WTC11 (cell line): ENCODE results near the gene COIL. TPM values are rescaled to one million over a fixed set of nuclear protein-coding genes. Genes with fewer than 3 reads are reported as not detected.

Source experiments
- AR ChIP-seq: fragments of 250-450 bp; sonication (Bioruptor Pico); IDR thresholded peaks from 2 replicates; pipeline ENCODE4 v1.9.0; 2021; ENCODE audit warnings: mild to moderate bottlenecking
- ATF1 ChIP-seq: sonication (generic); formaldehyde crosslinking; IDR thresholded peaks from 2 replicates; pipeline ENCODE4 v1.8.1; 2023; ENCODE audit warnings: mild to moderate bottlenecking, moderate library complexity, missing genetic modification reagents
- CREM ChIP-seq: sonication (generic); formaldehyde crosslinking; IDR thresholded peaks from 2 replicates; pipeline ENCODE4 v1.8.1; 2022; ENCODE audit warnings: mild to moderate bottlenecking, missing genetic modification reagents, moderate library complexity
- CTCF ChIP-seq: fragments of 200-600 bp; IDR thresholded peaks from 2 replicates; pipeline ENCODE4 v1.8.0; 2022; ENCODE audit warnings: antibody characterized with exemption
- E2F1 ChIP-seq: sonication (generic); formaldehyde crosslinking; IDR thresholded peaks from 2 replicates; pipeline ENCODE4 v1.8.0; 2022; ENCODE audit warnings: mild to moderate bottlenecking, missing genetic modification reagents
- ETV6 ChIP-seq: sonication (generic); formaldehyde crosslinking; IDR thresholded peaks from 2 replicates; pipeline ENCODE4 v1.8.1; 2022; ENCODE audit warnings: mild to moderate bottlenecking, missing genetic modification reagents
- GRHL2 ChIP-seq: fragments of 250-450 bp; sonication (Bioruptor Pico); IDR thresholded peaks from 2 replicates; pipeline ENCODE4 v1.8.0; 2022; ENCODE audit warnings: mild to moderate bottlenecking, moderate library complexity; ENCODE audit not compliant: insufficient replicate concordance, severe bottlenecking
- HMGA2 ChIP-seq: fragments of 250-450 bp; sonication (Bioruptor Pico); IDR thresholded peaks from 2 replicates; pipeline ENCODE4 v1.4.0; 2021; ENCODE audit warnings: mild to moderate bottlenecking, moderate library complexity
- IRF2 ChIP-seq: sonication (generic); formaldehyde crosslinking; IDR thresholded peaks from 2 replicates; pipeline ENCODE4 v1.8.0; 2022; ENCODE audit warnings: low read depth, missing genetic modification reagents, borderline replicate concordance
- MXD4 ChIP-seq: fragments of 250-450 bp; sonication (Bioruptor Pico); IDR thresholded peaks from 2 replicates; pipeline ENCODE4 v1.8.0; 2021; ENCODE audit warnings: mild to moderate bottlenecking, moderate library complexity, borderline replicate concordance
- NR3C1 ChIP-seq: sonication (generic); formaldehyde crosslinking; conservative IDR thresholded peaks from 2 replicates; pipeline ENCODE4 v1.8.1; 2023; ENCODE audit warnings: low read depth, mild to moderate bottlenecking, missing genetic modification reagents
- SOX15 ChIP-seq: fragments of 250-450 bp; sonication (Bioruptor Pico); IDR thresholded peaks from 2 replicates; pipeline ENCODE4 v1.9.0; 2021; ENCODE audit warnings: mild to moderate bottlenecking
- TP53 ChIP-seq: sonication (generic); formaldehyde crosslinking; IDR thresholded peaks from 2 replicates; pipeline ENCODE4 v1.8.1; 2023; ENCODE audit warnings: mild to moderate bottlenecking, missing genetic modification reagents
- ZNF317 ChIP-seq: sonication (generic); formaldehyde crosslinking; IDR thresholded peaks from 2 replicates; pipeline ENCODE4 v1.8.1; 2023; ENCODE audit warnings: low read depth, mild to moderate bottlenecking, moderate library complexity, missing genetic modification reagents, borderline replicate concordance
- ZNF671 ChIP-seq: fragments of 250-450 bp; sonication (Bioruptor Pico); IDR thresholded peaks from 2 replicates; pipeline ENCODE4 v1.8.0; 2021; ENCODE audit warnings: mild to moderate bottlenecking
- total RNA-seq: library from RNA; stranded (reverse); gene quantifications from 3 replicates; pipeline ENCODE4 v1.2.3, GENCODE V29; 2021
- TF ChIP-seq, protein P1 (sequence below): sonication (generic); formaldehyde crosslinking; IDR thresholded peaks from 2 replicates; pipeline ENCODE4 v1.8.1; 2023; ENCODE audit warnings: mild to moderate bottlenecking, missing genetic modification reagents, moderate library complexity
- TF ChIP-seq, protein P2 (sequence below): sonication (generic); formaldehyde crosslinking; conservative IDR thresholded peaks from 2 replicates; pipeline ENCODE4 v1.8.1; 2022; ENCODE audit warnings: mild to moderate bottlenecking, missing genetic modification reagents
- TF ChIP-seq, protein P3 (sequence below): sonication (generic); formaldehyde crosslinking; IDR thresholded peaks from 2 replicates; pipeline ENCODE4 v1.8.0; 2022; ENCODE audit warnings: missing genetic modification reagents
- TF ChIP-seq, protein P4 (sequence below): sonication (generic); formaldehyde crosslinking; IDR thresholded peaks from 2 replicates; pipeline ENCODE4 v1.8.0; 2023; ENCODE audit warnings: mild to moderate bottlenecking, missing genetic modification reagents
- TF ChIP-seq, protein P5 (sequence below): sonication (generic); formaldehyde crosslinking; conservative IDR thresholded peaks from 2 replicates; pipeline ENCODE4 v1.8.1; 2023; ENCODE audit warnings: mild to moderate bottlenecking, low read depth, missing genetic modification reagents, moderate library complexity

The COIL gene
- total RNA-seq, 1 experiment from 2014 or later: 23.5 TPM

- TF ChIP-seq, protein P1, sequence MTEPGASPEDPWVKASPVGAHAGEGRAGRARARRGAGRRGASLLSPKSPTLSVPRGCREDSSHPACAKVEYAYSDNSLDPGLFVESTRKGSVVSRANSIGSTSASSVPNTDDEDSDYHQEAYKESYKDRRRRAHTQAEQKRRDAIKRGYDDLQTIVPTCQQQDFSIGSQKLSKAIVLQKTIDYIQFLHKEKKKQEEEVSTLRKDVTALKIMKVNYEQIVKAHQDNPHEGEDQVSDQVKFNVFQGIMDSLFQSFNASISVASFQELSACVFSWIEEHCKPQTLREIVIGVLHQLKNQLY: no peak
- TF ChIP-seq IRF2 (CRISPR knock-in tag): no peak
- TF ChIP-seq AR (CRISPR knock-in tag): no peak
- no peak for TF ChIP-seq MXD4 (CRISPR knock-in tag)
- TF ChIP-seq TP53 (CRISPR knock-in tag): no peak
- TF ChIP-seq CREM (CRISPR knock-in tag): peak; percentile 62; the same call in 1 of the 2 replicates
- TF ChIP-seq, protein P2, sequence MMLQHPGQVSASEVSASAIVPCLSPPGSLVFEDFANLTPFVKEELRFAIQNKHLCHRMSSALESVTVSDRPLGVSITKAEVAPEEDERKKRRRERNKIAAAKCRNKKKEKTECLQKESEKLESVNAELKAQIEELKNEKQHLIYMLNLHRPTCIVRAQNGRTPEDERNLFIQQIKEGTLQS (CRISPR knock-in tag): no peak
- no peak for TF ChIP-seq GRHL2 (CRISPR knock-in tag)
- TF ChIP-seq ETV6 (CRISPR knock-in tag): peak; percentile 86
- no peak for TF ChIP-seq ATF1 (CRISPR knock-in tag)
- TF ChIP-seq E2F1: no peak
- TF ChIP-seq NR3C1 (CRISPR knock-in tag): no peak
- TF ChIP-seq, protein P3, sequence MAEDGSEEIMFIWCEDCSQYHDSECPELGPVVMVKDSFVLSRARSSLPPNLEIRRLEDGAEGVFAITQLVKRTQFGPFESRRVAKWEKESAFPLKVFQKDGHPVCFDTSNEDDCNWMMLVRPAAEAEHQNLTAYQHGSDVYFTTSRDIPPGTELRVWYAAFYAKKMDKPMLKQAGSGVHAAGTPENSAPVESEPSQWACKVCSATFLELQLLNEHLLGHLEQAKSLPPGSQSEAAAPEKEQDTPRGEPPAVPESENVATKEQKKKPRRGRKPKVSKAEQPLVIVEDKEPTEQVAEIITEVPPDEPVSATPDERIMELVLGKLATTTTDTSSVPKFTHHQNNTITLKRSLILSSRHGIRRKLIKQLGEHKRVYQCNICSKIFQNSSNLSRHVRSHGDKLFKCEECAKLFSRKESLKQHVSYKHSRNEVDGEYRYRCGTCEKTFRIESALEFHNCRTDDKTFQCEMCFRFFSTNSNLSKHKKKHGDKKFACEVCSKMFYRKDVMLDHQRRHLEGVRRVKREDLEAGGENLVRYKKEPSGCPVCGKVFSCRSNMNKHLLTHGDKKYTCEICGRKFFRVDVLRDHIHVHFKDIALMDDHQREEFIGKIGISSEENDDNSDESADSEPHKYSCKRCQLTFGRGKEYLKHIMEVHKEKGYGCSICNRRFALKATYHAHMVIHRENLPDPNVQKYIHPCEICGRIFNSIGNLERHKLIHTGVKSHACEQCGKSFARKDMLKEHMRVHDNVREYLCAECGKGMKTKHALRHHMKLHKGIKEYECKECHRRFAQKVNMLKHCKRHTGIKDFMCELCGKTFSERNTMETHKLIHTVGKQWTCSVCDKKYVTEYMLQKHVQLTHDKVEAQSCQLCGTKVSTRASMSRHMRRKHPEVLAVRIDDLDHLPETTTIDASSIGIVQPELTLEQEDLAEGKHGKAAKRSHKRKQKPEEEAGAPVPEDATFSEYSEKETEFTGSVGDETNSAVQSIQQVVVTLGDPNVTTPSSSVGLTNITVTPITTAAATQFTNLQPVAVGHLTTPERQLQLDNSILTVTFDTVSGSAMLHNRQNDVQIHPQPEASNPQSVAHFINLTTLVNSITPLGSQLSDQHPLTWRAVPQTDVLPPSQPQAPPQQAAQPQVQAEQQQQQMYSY (CRISPR knock-in tag): no peak
- TF ChIP-seq ZNF671 (CRISPR knock-in tag): no peak
- TF ChIP-seq, protein P4, sequence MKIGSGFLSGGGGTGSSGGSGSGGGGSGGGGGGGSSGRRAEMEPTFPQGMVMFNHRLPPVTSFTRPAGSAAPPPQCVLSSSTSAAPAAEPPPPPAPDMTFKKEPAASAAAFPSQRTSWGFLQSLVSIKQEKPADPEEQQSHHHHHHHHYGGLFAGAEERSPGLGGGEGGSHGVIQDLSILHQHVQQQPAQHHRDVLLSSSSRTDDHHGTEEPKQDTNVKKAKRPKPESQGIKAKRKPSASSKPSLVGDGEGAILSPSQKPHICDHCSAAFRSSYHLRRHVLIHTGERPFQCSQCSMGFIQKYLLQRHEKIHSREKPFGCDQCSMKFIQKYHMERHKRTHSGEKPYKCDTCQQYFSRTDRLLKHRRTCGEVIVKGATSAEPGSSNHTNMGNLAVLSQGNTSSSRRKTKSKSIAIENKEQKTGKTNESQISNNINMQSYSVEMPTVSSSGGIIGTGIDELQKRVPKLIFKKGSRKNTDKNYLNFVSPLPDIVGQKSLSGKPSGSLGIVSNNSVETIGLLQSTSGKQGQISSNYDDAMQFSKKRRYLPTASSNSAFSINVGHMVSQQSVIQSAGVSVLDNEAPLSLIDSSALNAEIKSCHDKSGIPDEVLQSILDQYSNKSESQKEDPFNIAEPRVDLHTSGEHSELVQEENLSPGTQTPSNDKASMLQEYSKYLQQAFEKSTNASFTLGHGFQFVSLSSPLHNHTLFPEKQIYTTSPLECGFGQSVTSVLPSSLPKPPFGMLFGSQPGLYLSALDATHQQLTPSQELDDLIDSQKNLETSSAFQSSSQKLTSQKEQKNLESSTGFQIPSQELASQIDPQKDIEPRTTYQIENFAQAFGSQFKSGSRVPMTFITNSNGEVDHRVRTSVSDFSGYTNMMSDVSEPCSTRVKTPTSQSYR (CRISPR knock-in tag): no peak
- TF ChIP-seq, protein P5, sequence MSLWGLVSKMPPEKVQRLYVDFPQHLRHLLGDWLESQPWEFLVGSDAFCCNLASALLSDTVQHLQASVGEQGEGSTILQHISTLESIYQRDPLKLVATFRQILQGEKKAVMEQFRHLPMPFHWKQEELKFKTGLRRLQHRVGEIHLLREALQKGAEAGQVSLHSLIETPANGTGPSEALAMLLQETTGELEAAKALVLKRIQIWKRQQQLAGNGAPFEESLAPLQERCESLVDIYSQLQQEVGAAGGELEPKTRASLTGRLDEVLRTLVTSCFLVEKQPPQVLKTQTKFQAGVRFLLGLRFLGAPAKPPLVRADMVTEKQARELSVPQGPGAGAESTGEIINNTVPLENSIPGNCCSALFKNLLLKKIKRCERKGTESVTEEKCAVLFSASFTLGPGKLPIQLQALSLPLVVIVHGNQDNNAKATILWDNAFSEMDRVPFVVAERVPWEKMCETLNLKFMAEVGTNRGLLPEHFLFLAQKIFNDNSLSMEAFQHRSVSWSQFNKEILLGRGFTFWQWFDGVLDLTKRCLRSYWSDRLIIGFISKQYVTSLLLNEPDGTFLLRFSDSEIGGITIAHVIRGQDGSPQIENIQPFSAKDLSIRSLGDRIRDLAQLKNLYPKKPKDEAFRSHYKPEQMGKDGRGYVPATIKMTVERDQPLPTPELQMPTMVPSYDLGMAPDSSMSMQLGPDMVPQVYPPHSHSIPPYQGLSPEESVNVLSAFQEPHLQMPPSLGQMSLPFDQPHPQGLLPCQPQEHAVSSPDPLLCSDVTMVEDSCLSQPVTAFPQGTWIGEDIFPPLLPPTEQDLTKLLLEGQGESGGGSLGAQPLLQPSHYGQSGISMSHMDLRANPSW (CRISPR knock-in tag): no peak
- peak; percentile 99 for TF ChIP-seq CTCF
- TF ChIP-seq SOX15 (CRISPR knock-in tag): no peak
- TF ChIP-seq ZNF317 (CRISPR knock-in tag): no peak
- TF ChIP-seq HMGA2 (CRISPR knock-in tag): no peak
Observed at GRCh38 chr17:56960596-56961538, at the start of gene COIL (continued).
